GM19238 (cell line): ENCODE measurements around the gene TBC1D16.

ENCODE experiments used
- DNase-seq: peaks from one replicate; pipeline ENCODE4 v3.0.0; 2011; ENCODE audit warnings: low spot score; ENCODE audit not compliant: insufficient read length

The TBC1D16 gene

DNA sequence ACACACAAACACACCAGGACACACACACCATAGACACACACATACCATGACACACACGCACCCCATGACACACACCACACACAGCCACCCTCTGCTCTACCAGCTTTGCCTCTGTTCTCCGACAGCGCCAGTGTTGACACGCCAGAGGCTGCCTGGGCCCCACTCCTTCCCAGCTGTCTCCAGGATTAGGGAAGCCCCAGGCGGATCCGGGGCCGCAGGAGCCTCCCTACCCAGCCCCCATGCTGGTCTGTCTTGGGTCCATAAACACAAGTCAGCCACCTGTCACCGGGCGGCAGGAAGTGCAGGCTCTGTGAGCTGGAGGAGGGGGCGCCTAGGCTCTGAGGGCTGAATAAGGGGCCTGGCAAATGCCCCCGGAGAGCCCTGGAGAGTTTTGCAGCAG, 10.5 kb downstream of the TBC1D16 start:
- no peak for DNase-seq

DNA sequence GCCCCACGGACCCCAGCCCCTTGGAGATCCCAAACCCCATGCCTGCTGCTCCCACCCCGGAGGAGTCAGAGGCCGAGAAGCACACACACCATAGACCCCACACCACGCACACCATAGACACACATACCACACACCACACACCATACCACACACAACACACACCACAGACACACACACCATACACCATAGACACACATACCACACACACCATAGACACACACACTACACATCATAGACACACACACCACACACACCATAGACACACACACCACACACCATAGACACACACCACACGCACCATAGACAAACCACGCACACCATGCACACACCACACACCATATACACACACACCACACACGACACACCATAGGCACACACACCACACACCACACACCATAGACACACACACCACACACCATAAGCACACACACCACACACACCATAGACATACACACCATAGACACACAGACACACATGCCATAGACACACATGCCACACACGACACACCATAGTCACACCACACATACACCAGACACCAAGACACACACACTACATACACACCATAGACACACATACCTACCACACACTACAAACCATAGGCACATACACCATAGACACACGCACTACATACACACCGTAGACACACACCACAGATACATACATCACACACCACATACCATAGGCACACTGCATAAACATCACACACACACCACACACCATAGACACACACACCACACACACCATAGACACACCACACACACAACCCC, 11.3 kb downstream of the TBC1D16 start:
- DNase-seq: no peak

DNA sequence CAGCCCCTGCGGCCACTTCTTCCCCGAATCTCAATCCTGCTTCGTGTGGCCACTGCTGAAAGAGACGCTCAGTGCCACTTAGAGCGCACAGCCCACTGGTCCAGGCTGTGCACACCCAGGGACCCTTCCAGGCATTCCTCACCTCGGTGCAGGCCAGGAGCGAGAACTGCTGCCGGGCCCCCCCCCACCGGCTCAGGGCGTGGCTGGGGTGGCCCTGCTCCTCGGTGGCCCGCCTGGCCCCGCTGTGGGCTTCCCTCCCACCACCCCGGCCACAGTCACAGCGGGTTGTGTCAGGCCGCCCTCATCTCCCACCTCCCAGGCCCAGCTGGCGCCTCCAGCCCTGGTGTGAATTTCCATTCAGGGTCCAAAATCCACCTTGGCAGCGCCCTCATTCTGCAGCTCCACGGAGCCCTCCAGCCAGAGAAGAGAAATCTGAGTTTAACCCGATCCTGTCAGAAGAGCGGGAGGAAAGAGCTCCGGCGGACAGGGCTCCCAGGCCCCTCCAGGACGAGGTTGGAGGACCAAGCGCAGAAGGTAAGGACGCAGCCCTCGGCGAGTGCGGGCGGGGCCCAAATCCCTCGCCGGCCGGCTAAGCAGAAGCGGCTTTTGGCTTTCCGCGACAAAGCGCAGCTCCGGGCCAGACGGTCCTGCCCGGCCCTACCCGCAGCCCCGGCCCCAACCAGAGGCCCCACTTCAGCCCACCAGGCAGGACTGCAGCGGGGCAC, 12.0 kb downstream of the TBC1D16 start:
- no peak for DNase-seq

DNA sequence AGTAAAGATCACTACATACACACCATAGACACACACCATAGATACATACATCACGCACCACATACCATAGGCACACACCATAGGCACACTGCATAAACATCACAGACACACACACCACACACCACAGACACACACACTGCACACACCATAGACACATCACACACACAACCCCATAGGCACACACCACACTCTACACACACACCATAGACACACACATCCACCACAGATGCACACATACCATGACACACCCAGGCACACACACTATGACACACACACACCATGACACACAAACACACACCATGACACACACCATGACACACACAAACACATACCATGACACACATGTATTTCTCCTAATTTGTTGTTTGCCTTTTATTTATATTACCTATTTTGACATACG, 14.1 kb downstream of the TBC1D16 start:
- no peak for DNase-seq

DNA sequence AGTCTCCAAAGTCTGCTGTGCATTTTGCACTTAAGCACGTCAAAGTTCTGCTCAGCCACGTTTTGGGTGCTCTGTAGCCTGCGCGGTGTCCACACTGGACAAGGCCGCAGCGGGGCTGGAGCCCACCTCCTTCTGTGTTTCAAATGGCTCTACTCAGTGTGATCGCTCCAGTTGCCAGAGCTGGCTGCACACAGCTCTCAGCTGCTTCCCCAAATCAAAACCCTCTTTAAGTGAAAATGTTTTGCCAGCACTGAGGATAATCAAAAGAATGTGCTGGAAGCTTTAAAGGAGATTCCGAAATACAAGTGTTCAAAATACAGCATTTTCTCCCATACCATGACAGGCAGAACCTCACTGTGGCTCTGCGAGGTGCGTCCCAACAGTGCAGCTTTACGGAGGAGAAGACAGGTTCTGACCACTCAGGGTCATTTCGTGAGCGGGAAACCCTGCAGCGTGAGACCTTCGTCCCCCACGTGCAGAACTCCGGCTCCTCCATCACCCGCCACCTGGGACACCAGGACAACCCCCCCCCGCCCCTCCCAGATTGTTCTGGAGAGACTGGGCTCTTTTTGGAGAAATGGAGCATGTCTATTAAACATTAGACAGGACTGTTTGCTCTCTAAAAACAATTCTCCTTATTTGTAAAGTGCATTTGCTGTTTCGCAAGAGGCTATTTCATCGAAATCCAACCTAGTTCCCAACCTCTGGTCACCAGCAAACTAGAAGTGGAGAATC, 16.6 kb downstream of the TBC1D16 start:
- no peak for DNase-seq

DNA sequence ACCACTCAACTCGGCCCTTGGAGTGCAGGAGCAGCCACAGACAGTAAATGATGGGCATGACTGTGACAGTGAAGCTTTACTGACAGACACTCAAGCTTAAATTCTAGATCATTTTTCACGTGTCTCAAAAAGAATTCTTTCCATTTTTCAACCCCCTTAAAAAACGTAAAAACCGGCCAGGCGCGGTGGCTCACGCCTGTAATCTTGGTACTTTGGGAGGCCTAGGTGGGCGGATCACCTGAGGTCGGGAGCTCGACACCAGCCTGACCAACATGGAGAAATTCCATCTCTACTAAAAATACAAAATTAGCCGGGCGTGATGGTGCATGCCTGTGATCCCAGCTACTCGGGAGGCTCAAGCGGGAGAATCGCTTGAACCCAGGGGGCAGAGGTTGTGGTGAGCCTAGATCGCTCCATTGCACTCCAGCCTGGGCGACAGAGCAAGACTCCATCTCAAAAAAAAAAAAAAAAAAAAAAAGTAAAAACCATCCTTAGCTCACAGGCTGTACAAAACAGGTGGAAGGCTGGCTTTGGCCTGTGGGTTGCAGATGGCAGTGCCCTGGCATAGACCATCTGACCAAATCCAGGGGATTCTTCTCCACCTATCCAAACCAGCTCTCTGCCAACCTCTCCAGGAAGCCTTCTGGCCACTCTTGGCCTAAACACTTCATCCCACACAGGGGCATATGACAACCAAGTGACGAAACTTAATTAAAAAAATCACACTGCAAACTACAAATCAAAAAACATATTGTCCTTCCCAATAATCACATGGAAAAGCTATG, 18.3 kb downstream of the TBC1D16 start:
- no peak for DNase-seq

DNA sequence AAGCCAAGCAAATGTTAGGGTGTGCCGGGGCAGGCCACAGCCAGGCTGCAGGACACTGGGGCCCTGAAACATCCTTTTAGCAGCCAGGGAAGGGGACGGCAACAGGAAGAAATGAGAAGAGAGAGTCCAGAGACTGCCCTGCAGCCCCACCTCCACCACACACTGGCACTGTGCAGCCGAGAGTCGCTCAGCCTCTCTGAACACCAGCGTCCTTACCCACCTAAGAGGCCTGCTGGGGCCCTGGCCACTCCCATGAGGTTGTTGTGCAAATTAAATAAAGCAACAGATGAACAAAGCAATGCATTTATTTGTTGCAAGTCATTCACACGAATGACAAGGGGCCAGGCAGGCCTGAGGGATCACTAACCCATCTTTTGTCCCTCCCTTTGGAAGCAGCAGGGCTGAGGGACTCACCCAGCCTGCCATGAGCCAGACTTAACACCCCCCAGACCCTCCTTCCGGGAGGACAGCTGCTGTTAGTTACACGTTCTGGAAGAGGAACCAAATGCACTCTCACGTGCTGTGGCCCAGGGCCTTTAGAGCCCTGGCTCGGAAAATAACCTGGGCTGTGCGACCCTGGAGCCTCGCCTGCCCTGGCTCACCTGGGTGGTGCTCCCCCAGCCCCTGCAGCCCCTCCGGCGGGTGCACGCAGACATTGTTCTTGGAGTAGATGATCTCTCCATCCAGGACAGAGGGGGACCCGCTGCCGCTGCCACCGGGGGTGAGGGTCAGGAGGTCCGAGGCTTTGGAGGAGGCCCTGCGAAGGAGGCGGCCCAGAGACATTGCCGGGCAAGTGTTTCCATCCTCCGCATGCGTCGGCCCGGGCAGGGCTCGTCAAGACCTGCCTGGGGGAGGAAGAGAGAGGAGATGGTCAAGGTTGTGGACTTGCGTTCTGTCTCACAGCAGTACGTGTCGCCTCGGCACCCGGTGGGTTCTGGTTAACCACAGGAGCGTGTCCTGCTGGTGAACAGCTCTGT, 22.6 kb downstream of the TBC1D16 start:
- no peak for DNase-seq

DNA sequence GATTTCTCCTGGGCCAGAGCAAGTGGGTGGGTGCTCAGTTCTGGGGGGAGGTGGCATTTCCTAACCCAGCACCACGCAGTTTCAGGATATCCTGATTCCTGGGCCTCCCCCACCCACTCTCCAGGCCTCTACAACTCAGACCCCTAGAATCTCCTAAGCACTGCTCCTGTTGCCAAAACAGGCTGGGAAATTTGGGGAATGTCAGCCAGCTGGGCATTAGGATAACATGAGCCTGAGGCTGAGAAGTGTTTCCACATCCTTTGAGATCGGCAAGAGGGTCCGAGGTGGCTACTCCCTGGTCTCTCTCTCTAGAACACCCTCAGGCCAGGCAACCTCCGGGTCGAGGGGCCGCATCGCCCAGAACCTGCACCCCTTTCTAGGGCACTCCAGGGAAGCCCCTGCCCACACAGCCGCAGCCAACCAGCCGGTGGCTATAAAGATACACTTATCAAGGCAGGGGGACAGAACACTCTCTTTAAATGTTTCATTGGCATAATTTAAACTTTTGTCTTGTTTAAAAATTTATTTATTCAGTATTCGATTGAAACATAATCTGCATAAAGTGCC, 23.6 kb downstream of the TBC1D16 start:
- DNase-seq: no peak

DNA sequence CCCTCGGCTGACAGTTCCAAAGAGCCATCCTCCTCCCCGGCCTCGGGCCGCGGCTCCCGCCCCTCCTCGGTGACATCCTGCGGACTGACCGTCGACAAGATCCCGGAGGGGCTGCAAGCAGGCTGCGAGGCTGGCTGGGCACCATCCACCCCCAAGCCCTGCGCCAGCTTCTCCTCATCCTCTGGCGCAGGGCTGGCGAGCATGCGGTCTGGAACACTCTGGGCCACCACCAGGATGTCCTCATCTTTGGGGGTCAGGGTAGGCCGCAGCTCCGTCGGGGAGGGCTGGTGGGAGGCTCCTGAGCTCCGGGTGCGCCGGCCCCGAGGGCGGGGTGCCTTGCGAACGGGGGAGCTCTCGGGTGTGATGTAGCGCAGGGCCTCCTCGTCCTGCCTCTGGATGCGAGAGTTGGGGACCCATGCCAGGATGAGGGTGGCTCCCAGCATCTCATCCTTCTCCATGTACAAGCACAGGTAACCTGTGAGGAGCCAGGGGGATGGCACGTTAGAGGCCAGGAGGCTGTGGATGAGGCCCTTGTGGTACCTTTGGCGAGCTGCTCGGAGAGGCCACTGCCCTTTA, 25.3 kb downstream of the TBC1D16 start:
- no peak for DNase-seq

DNA sequence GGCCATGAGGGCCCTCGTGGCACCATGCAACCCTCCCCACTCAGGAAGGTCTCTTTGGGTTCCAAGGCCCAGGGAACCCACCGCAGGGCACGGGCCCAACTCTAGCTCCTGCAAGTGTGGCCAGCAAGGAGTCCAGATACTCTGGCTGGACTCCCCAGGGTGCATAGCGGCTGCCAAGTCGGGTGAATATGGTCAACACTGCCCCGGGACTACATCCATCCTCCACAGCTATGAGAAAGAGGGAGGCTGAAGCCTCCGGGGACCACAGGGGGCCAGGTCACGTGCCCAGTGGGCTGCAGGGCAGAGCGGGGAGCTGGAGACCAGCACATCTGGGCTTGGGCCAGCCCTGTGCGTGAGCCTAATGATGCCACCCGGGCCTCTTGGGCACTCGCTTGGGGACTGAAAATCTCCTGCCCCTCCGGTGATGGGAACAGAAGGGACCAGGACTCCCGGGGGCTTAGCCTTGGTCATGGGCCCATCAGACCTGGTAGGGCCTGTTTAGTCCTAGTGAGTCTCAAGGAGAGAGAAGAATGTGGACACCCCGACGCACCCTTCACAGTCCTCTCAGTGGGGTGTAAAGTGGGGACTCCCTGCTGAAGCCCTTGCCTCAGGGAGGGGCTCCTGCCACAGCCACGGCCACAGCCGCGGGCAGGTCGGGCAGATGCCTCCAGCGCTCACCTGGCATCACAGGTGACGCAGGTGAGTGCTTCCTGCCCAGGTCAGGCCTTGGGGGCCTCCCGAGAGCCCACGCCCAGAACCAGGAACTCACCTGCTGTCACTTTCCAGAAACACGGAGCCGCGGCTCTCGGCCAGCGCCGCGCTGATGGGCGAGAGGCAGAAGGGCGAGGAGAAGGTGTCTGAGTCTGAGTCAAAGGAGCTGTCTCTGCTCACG, 26.0 kb downstream of the TBC1D16 start:
- no peak for DNase-seq

DNA sequence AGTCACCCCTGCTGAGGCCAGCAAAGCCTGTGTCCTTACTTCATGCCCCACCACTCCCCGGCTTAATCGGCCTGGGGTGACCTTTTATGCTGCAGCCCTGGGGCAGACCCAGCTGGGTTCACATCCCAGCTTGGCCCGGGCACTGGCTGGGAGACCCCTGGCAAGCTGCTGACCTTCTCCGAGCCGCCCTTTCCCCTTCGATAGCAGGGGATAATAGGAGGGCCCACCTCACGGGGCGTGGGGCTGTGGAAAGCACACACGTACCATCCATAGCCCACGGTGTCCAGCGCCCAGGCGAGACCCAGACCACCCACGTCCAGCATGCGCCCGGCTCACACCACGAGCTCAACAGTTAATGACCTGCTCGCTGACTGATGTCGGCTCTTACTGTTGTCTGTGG, 26.8 kb downstream of the TBC1D16 start:
- no peak for DNase-seq

DNA sequence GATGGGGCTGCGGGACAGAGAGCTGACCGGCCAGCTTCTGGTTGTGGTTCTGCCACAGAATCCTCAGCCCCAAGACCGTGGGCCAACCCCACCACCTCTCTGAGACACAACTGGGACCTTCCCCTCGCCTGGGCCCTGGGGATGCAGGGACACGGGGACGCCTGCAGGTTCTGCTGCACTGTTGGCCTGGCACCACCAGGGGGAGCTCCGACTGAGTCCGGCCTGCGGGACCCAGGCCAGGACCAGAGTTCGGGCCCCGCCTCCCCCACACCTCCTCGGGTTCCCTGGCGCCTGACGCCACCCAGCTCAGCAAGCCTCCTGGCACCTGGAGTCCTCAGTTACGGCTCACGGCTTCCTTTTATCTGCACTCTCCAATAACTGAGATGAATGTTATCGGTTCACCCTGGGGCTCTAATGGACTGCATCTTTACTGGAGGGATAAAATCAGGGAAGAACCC, 27.3 kb downstream of the TBC1D16 start:
- DNase-seq: peak; percentile 87

DNA sequence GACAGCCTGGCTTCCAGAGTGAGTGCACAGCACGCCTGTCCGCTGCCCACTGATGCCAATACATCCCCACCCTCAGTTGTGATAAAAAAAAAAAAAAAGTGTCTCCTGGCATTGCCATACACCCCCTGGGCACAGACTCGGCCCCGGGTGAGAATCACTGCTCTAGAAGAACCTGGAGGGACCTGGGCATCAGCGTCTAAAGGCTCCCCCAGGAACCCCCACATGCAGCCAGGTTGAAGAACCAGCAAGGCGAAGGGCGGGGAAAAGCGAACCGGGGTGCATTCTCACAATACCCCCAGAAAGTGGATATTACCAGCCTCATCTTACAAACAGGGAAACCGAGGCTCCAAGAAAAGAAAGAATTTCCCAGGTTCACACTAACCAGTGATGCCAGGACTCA, 27.7 kb downstream of the TBC1D16 start:
- DNase-seq: no peak

DNA sequence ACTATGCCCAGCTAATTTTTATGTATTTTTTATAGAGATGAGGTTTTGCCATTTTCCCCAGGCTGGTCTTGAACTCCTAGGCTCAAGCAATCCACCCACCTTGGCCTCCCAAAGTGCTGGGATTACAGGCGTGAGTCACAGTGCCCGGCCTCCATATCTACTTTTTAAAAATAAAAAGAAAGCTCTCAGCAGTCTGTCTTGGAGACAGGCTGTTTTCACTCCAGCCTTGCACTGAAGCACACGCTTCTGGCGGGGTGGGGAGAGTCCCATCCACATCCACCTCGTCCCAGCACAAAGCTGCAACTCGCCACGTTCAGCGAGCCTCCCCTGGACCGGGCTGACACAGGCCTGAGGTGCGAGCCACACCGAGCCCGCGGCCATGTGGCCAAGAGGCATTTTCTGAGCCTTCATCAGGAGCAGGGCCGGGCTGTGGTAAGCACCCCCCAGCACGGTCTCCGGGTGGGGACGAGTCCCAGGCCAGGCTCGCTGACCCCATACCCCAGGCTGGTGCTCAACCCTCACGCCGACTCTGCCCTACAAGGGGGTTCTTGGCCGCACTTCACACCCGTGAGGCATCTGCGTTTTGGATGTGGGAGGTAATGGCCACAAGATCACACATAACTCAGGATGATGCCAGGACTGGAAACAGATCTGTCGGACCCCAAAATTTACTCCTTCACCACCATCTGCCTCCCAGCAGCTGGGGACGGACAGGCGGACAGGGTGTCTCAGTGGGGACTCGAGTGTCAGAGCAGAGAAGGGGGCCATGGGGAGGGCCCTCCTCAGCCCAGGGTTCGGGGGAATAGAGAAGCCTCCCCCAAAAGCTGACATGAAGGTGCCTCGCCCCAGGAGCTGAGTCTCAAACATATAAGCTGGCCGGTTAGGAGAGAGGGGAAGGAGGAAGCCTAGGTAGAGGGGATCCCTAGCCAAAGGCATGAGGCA, 28.6 kb downstream of the TBC1D16 start:
- no peak for DNase-seq

DNA sequence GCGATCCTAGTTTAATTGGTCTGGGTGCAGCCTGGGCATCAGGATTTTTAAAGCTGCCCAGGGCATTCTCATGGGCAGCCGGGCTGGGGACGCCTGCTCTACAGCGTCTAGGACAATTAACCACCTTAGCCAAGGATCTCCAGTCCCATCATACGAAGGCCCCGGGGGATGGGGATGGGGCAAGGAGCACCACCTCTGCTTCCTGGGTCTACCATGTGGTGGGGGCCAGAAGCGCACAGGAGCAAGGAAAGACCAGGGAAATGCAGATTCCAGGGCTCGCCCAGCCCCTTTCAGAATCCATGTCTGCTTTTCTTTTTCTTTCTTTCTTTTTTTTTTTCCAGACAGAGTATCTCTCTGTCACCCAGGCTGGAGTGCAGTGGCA, 29.3 kb downstream of the TBC1D16 start:
- no peak for DNase-seq

DNA sequence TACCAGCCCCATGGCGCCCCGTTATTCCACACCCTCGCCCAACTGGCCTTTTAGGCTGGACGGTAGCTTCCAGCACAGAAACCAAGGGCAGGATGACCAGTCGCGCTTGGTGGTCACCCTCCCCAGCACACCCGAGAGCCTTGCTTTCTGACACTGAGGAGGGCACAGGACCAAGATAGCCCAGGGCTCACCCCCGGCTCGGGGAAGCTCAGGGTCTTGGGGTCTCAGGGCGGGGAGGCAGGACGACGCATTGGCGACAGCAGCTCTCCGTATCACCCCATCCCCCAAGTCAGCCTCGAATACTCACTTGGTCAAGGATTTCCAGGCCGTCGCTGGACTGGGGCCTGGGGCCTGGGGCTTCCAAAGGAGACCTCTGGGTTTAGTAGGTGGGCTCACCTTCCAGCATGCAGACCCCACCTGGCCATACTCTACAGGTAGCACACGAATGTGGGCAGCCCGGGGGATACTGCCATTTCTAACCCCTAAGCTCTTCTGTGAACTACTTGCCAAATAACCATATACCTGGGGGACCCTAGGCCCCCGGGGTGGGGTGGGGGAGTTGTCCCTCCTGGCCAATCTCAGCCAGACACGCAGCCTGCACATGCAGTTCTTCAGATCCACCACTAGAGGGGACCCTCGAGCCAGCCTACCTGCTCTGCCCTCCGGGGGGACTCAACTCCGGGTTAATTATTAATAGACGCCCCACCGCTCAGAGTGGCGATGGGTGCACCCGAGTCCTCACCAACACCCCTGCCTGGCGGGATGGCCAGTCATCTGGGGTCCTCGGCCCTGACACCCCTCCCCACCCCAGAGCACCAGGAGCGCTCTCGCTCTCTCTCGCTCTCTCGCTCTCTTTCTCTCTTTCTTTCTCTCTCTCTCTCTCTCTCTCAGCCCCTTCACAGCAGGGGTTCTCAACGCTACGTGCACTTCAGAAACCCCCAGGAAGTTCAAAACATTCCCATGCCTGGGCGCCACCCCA, 30.0 kb downstream of the TBC1D16 start:
- DNase-seq: peak; percentile 91
